ENCODE results near the gene OGG1. TPM values are rescaled to one million over a fixed set of nuclear protein-coding genes. Genes with fewer than 3 reads are reported as not detected.
A peak's percentile ranks its signal among the peaks of the same experiment; 100 is the strongest.
"Not testable (repeated sequence)": the region's sequence is repeated elsewhere in the genome, so short reads cannot be mapped to it uniquely, and the experiment has no call there.

Gene OGG1
- total RNA-seq, 1 donor from 2014 or later, result 14.4 TPM

- no peak for DNase-seq (ENCODE audit: low spot score)
These were observed 12.2 kb downstream of the OGG1 start for GRCh38 chr3:9761919-9762318.

GRCh38 chr3:9762871-9763270 lies 13.1 kb downstream of the OGG1 start:
- DNase-seq (ENCODE audit: low spot score), result no peak

GRCh38 chr3:9765865-9766264 lies 16.1 kb downstream of the OGG1 start:
- DNase-seq (ENCODE audit: low spot score), result no peak

- DNase-seq (ENCODE audit: low spot score), result no peak
These were observed 17.7 kb downstream of the OGG1 start for GRCh38 chr3:9767418-9767817.

GRCh38 chr3:9768141-9768775 lies 18.5 kb downstream of the OGG1 start:
- DNase-seq (ENCODE audit: low spot score), result no peak

GRCh38 chr3:9769012-9769411 lies 19.3 kb downstream of the OGG1 start:
- DNase-seq (ENCODE audit: low spot score), result no peak

DNA sequence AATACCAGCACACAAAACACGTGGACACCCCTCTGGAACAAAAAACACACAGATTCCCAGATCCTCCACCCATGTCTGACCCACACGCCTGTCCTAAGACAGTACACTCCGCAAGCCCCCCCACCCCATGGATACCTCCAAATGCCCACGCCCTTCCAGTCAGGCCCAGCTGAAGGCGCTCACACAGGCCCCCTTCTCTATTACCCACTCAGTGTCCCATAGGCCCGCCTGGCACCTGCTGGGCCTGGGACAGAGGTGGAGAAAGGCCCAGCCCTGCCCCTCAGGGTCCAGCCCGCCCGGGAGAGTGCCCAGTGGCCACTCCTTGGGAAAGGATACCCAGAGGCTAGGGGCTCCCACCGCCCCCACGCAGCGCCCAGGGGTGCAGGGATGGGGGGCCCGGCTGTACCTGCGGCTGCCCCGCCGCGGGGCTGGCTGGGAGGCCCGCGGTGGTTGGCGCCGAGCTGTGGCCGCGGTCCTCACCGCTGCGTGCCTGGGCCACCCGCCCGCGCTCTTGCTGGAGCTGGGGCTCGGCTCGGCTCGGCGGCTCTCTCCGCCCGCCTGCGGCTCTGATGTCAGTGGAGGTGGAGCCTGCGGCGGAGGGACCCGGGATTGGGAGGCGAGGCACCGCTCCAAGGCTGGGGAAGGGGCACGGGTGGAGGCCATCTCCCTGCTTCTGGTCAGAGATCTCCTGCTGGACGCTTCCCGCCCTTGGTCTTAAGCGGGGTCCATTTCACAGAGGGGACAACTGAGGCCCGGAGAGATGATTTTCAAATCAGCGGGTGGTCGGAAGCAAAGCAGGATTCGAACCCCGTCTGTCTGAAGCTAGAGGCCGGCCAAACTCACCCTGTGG lies 19.9 kb downstream of the OGG1 start, which contains the start of gene CAMK1:
CAMK1 (minus strand) TSS at position 522 of the 850 bp plus-strand sequence. CDS start 2,198 bp downstream, outside the sequence.
- peak; percentile 93 for DNase-seq (ENCODE audit: low spot score)

GRCh38 chr3:9770276-9770812 lies 20.6 kb downstream of the OGG1 start:
- peak; percentile 95 for DNase-seq (ENCODE audit: low spot score)

GRCh38 chr3:9771007-9771406 lies 21.3 kb downstream of the OGG1 start:
- not testable (repeated sequence) for DNase-seq (ENCODE audit: low spot score)

GRCh38 chr3:9776896-9777693 lies 27.3 kb downstream of the OGG1 start:
- no peak for DNase-seq (ENCODE audit: low spot score)

DNA sequence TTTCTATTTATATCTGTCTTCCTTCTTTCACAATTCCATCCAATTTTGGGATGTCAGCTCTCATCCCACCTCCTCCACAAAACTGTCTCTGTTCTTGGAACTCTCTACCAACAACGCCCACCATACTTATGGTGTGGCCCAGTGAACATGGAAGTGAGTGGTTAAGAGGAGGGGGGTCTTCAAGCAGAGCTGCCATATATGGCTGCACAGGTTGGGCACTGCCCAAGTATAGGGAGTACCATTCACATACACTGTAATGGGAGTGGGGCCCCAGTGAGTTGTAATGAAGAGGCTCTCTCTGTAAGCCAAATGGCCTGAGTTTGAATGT lies 27.9 kb downstream of the OGG1 start:
- DNase-seq (ENCODE audit: low spot score), result no peak

DNA sequence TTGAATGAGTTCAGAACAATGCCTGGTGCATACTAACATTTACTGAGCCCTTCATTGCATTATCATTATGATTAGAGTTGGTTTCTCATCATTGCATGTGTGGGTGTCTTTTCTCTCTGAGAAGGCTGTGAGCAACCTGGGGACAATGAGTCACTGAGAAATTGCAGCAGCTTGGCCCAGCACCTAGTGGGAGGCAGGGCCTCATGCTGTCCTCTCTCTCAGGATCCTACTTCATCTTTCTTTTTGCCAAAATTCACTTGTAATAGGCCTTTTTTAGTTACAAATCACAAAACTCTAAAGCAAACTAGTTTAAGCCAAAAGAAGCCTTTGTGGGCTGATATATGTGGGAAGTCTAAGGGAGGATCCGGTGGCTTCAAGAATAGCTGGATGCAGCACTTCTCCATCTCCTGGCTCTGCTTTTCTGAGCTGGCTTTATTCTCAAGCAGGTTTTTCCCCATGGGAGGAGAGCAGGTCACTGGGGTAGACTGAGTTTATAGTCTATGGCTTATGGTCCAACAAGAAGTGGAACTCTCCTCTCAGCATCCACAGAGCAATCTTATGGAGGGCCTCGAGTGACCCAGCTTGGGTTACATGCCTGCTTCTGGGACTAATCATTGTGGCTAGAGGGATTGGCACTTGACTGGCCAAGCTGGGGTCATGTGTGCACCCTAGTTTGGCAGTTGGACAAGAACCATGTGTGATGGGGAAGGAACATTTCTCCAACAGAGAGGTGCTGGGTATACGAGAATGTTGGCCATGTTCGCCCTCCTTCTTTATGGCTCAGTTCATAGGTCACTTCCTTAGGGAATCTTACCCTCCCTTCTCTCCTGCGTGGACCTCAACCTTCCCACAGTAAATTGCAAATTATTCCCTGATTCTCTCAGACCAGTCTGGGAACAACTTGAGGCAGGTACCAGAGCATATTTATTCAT lies 28.7 kb downstream of the OGG1 start:
- DNase-seq (ENCODE audit: low spot score), result no peak

- no peak for DNase-seq (ENCODE audit: low spot score)
These were observed 29.4 kb downstream of the OGG1 start for GRCh38 chr3:9779075-9779593.

- DNase-seq (ENCODE audit: low spot score), result no peak
These were observed 30.1 kb downstream of the OGG1 start for GRCh38 chr3:9779721-9780457.

DNA sequence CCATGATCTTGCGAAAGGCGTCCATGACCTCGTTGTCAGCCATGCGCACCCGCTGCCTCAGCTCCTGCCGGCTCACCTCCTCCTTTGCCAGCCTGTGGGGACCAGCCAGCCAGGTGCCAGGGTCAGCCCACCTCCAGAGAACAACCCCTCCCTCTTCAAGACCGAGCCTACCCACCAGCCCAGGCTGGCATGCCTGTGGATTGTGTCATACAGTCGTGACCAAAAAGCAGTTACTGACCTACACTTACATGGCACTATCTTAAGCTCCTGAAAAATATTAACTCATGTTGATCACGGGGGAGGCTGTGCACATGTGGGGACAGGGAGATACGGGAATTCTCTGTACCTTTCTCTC lies 30.7 kb downstream of the OGG1 start:
- DNase-seq (ENCODE audit: low spot score), result no peak

DNA sequence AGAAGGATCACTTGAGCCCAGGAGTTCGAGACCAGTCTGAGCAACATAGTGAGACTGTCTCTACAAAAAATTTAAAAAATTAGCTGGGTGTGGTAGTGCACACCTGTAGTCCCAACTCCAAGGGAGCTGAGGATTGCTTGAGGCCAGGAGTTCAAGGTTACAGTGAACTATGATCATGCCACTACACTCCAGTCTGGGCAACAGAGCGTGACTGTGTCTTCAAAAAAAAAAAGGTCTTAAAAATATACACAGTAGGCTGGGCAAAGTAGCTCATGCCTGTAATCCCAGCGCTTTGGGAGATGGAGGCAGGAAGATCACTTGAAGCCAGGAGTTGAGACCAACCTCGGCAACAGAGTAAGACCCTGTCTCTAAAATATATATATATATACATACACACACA lies 31.2 kb downstream of the OGG1 start:
- DNase-seq (ENCODE audit: low spot score), result no peak

GRCh38 chr3:9781551-9781950 lies 31.8 kb downstream of the OGG1 start:
- DNase-seq (ENCODE audit: low spot score), result no peak

- DNase-seq (ENCODE audit: low spot score), result no peak
These were observed 32.3 kb downstream of the OGG1 start for GRCh38 chr3:9781978-9782603.

DNA sequence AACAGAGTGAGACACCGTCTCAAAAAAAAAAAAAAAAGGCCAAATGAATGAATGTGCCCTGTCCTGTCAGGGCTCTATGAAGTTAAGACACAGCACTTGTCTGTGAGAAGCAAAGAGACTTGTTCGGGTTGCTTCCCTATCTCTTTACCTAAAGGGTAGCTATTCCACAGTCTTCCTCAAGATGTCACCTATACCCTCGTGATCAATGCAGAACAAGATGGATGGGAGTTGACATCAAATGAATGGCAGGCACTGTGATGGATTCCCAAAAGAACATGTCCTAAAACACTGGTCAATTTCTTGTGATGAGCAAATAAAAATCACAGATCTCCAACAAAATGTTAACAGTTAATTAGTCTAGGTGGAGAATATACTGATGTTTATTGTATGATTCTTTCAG lies 33.0 kb downstream of the OGG1 start:
- DNase-seq (ENCODE audit: low spot score), result no peak
